ENCODE measurements around the gene GRAMD1B.

DNA sequence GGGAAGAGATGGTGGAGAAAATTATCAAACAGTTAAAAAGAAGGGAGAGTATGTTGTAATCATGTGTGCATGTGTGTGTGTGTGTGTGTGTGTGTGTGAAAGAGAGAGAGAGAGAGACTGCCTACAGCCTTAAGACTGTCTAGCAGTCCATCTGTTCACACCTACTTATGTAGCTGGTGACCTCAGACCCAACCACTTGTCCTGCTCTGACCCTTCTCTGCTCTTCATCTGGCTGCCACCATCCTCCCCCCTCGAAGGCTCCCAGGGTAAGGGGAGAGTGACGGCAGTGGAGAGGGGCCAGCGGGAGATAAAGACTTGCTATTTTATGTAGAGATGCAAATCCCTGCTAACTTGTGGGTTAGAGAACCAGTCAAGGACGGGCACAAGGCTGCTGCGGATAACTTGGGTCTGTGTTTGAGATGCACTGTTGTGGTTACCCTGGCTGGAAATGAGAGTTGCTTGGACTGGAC is 24.9 kb upstream of the GRAMD1B start:
- TF ChIP-seq, protein P1, sequence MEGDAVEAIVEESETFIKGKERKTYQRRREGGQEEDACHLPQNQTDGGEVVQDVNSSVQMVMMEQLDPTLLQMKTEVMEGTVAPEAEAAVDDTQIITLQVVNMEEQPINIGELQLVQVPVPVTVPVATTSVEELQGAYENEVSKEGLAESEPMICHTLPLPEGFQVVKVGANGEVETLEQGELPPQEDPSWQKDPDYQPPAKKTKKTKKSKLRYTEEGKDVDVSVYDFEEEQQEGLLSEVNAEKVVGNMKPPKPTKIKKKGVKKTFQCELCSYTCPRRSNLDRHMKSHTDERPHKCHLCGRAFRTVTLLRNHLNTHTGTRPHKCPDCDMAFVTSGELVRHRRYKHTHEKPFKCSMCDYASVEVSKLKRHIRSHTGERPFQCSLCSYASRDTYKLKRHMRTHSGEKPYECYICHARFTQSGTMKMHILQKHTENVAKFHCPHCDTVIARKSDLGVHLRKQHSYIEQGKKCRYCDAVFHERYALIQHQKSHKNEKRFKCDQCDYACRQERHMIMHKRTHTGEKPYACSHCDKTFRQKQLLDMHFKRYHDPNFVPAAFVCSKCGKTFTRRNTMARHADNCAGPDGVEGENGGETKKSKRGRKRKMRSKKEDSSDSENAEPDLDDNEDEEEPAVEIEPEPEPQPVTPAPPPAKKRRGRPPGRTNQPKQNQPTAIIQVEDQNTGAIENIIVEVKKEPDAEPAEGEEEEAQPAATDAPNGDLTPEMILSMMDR (IDR thresholded peaks at IDR 0.05; ENCODE audit: low read depth, low read length) = no peak
- TF ChIP-seq MYC (IDR thresholded peaks at IDR 0.05; ENCODE audit: low read depth, low read length) (no peak), POLR2A (IDR thresholded peaks at IDR 0.05; ENCODE audit: extremely low read depth, insufficient read length) (no peak)
- TF ChIP-seq, protein P2, sequence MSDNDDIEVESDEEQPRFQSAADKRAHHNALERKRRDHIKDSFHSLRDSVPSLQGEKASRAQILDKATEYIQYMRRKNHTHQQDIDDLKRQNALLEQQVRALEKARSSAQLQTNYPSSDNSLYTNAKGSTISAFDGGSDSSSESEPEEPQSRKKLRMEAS (IDR thresholded peaks at IDR 0.05; ENCODE audit: low read depth, low read length) = no peak
